Heart left ventricle (tissue), 16 donors: Measurements from ENCODE around the gene SERPINA12. TPM values are rescaled to one million over a fixed set of nuclear protein-coding genes. Genes with fewer than 3 reads are reported as not detected.

Experiments used
- ATAC-seq, 4 donors: fragments of 200-7000 bp; cut with Tn5 transposase; one replicate each; pipeline ENCODE4 v1.9.1; 2020 to 2022; ENCODE audit warnings: moderate library complexity in 4 of 4, mild to moderate bottlenecking in 3 of 4, moderate number of reproducible peaks in 1 of 4
- DNase-seq, 5 donors: peaks; one replicate each; pipeline ENCODE4 v3.0.0-alpha.2; 2020
- H3K27ac ChIP-seq, 12 donors: fragments of 200-600 bp; sonication (generic) in 4 of 12; one replicate each; pipeline versions ENCODE4 v1.5.0 to v1.8.0; 2016 to 2022; ENCODE audit warnings: mild to moderate bottlenecking in 2 of 12
- H3K27me3 ChIP-seq, 9 donors: fragments of 200-600 bp; sonication (generic) in 2 of 9; one replicate each; pipeline versions ENCODE4 v1.5.1 to v1.8.0; 2016 to 2022; ENCODE audit warnings: mild to moderate bottlenecking in 3 of 9
- H3K36me3 ChIP-seq, 9 donors: fragments of 200-600 bp; sonication (generic) in 2 of 9; one replicate each; pipeline versions ENCODE4 v1.5.0 to v1.8.0; 2018 to 2022; ENCODE audit warnings: mild to moderate bottlenecking in 2 of 9
- H3K4me1 ChIP-seq, 12 donors: fragments of 200-600 bp; sonication (generic) in 4 of 12; one replicate each; pipeline versions ENCODE4 v1.5.0 to v1.8.0; 2016 to 2022; ENCODE audit warnings: mild to moderate bottlenecking in 3 of 12
- H3K4me3 ChIP-seq, 12 donors: fragments of 200-600 bp; sonication (generic) in 4 of 12; one replicate each; pipeline versions ENCODE4 v1.5.0 to v1.8.0; 2017 to 2022; ENCODE audit warnings: mild to moderate bottlenecking in 9 of 12, moderate library complexity in 4 of 12
- H3K9me3 ChIP-seq, 12 donors: fragments of 200-600 bp; sonication (generic) in 4 of 12; one replicate each; pipeline versions ENCODE4 v1.5.0 to v1.8.0; 2016 to 2022; ENCODE audit warnings: mild to moderate bottlenecking in 1 of 12
- POLR2A ChIP-seq, 2 donors: fragments of 450-650 bp; IDR thresholded peaks; one replicate each; pipeline ENCODE4 v1.6.1; 2017; ENCODE audit warnings: antibody characterized with exemption in 2 of 2, mild to moderate bottlenecking in 2 of 2, moderate library complexity in 2 of 2
- WGBS, 4 donors: extraction: QIAGEN DNeasy Blood & Tissue Kit in 2 of 4; methylation state at CpG; one replicate each; pipeline versions ENCODE4 v1.1.5 to v1.1.7; 2013 to 2018; 5-methylcytosine and 5-hydroxymethylcytosine counted together
- intact Hi-C, 10 donors: fragments of 100-400 bp; cut with DNase I; formaldehyde crosslinking; loops; one replicate each; pipeline versions ENCODE4 v1.11.1 to v1.14.2; 2022
- polyA plus RNA-seq, 2 donors: library from polyadenylated mRNA; stranded (reverse); fragments of 200-250 nt; gene quantifications; one replicate each; pipeline ENCODE4 v1.2.3, GENCODE V29; 2013
- total RNA-seq, 9 donors: library from RNA; depleted of rRNA in 2 of 9; stranded (reverse); fragments of >200 nt in 2 of 9; fragmentation: NEBNext Ultra II Directional in 3 of 9; extraction: Animal tissue kit (Norgen Biotek cat#: 25700) in 3 of 9; gene quantifications; one replicate each; pipeline versions ENCODE4 v1.1.0 to v1.2.4, GENCODE V29; 2016 to 2023
- TF ChIP-seq, protein P1 (sequence below), 12 donors: fragments of 200-600 bp; sonication (generic) in 4 of 12; IDR thresholded peaks; one replicate each; pipeline versions ENCODE4 v1.5.0 to v1.8.0; 2018 to 2022; ENCODE audit warnings: antibody characterized with exemption in 12 of 12, mild to moderate bottlenecking in 5 of 12
- donor health status: ischemic (EF 13 %, LVEDD 7.1; RV severe dilation, severe dysfunction).
- donor health status: healthy with polysubstance abuse.
- donor health status: DM: no; HTN: yes; CAD: no.
- donor health status: DM: no; HTN: no; CAD: no.
- donor health status: ischemic (EF 25% LVEDD 6.9; RV normal size, moderate dysfunction).
- donor health status: ischemic (EF 25% LVEDD 5.7; RV mildly dilated, moderate dysfunction).
- donor health status: healthy.
- donor health status: DM: yes; HTN: yes; CAD: no.
- donor health status: ischemic (EF 35%, LVEDD 5.7; RV mildly dilated, moderate dysfunction).
- donor health status: nonischemic (EF 11% LVEDD 7.7; RV severe dilation, severe dysfunction).
- donor health status: DM: yes; HTN: yes; CAD: no.
- donor health status: PGD.
- donor health status: ischemic (EF 29% LVEDD 5.4; RV normal size, mild dysfunction).
- donor health status: nonischemic (EF 23%, LVEDD 6.1; RV moderate dilation, normal function).

SERPINA12 gene
- total and polyA plus RNA-seq, 11 donors, result not detected

DNA sequence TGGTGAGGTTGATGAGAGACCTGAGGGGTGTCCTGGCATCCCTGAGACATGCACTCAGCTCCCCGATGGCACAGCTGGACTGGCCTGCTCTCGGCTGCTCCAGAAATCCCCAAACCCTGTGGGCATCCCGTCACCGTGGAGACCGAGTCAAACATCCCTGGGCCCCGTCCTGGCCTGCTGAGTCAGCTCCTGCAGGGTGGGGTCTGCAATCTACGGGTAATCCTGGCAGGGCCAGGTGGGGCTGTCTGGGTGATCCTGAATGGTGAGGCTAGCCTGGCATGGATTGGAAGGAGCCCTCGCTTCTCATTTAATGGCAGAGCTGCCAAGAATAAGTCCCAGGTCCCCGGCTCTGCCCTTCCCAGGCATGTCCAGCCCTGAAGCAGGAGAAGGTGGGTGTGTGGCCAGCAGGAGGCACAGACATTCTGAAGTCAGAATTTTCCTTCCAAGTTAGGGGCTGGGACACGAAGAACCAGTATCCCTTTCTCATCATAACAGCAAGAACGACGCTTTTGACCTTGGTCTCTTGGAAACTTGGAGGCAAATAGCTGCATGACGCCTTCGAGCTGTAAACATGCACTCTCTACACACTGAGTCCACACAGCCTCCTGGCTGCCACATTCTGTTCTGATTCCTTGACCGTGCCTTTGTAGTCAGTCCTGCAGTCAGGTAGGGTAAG lies 34.3 kb upstream of the SERPINA12 start:
- TF ChIP-seq, protein P1, sequence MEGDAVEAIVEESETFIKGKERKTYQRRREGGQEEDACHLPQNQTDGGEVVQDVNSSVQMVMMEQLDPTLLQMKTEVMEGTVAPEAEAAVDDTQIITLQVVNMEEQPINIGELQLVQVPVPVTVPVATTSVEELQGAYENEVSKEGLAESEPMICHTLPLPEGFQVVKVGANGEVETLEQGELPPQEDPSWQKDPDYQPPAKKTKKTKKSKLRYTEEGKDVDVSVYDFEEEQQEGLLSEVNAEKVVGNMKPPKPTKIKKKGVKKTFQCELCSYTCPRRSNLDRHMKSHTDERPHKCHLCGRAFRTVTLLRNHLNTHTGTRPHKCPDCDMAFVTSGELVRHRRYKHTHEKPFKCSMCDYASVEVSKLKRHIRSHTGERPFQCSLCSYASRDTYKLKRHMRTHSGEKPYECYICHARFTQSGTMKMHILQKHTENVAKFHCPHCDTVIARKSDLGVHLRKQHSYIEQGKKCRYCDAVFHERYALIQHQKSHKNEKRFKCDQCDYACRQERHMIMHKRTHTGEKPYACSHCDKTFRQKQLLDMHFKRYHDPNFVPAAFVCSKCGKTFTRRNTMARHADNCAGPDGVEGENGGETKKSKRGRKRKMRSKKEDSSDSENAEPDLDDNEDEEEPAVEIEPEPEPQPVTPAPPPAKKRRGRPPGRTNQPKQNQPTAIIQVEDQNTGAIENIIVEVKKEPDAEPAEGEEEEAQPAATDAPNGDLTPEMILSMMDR (IDR thresholded peaks at IDR 0.05), result no peak
- no peak for TF ChIP-seq POLR2A (IDR thresholded peaks at IDR 0.05)
- DNase-seq (no peak), ATAC-seq (no peak)
- H3K36me3 ChIP-seq, result no peaks in the 10 kb centered on the region
- no peak overlapping the region for H3K27ac ChIP-seq
- no peak overlapping the region for H3K4me3 ChIP-seq
- H3K27me3 ChIP-seq, result peaks cover 0 to 22% (median 3%) of the 10 kb centered on the region in 9 donors
- intact Hi-C loops, result loop anchor here in 1 of 10 donors (10.0 kb wide), 1 partner anchor 109 kb away; no protein-coding TSS in a partner anchor
- H3K9me3 ChIP-seq, result peaks cover 0 to 10% (median 0%) of the 10 kb centered on the region in 12 donors
- 78 to 79% (median 78%) methylated on average over 9 to 15 of the region's 15 CpGs for WGBS, 4 donors
- H3K4me1 ChIP-seq, result peaks cover 0 to 8% (median 0%) of the 10 kb centered on the region in 12 donors

DNA sequence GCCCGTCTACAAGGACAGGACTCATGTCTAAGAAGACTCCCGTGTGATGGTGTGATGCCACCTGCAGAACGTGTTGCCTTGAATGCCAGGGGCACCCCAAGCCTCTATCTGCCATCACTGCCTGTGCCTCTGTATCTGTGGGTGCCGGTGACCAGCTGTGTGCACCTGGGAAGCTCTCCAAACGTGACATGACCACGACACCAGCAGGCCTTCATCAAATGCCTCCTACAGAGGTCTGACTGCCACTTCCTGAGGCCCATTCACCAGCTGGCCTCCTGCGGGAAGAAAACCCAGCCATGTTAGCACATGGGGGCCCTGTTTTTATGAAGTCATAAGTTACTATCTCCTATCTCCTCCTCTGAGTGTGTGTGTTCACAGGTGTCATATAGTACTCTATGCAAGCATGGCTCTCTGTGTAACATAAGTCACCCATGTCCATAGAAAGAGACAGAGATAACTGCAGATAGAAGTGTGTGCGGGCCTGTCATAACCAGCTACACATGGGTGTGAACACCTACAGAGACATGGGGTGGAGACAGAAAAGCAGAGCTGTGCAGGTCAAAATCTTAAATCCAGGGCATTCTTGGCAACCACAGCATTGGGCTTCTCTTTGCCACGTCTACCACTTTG lies 33.7 kb upstream of the SERPINA12 start:
- WGBS, 4 donors, result 67 to 73% (median 68%) methylated on average over 7 to 9 of the region's 9 CpGs
- no peak overlapping the region for H3K27ac ChIP-seq
- H3K4me3 ChIP-seq, result no peak overlapping the region
- peaks cover 0 to 10% (median 0%) of the 10 kb centered on the region in 12 donors for H3K9me3 ChIP-seq
- no peak for TF ChIP-seq POLR2A (IDR thresholded peaks at IDR 0.05)
- TF ChIP-seq, protein P1 (IDR thresholded peaks at IDR 0.05), result no peak
- ATAC-seq, result no peak
- peaks cover 0 to 27% (median 3%) of the 10 kb centered on the region in 9 donors for H3K27me3 ChIP-seq
- H3K36me3 ChIP-seq, result no peaks in the 10 kb centered on the region
- no peak for DNase-seq
- intact Hi-C loops, result loop anchor here in 1 of 10 donors (10.0 kb wide), 1 partner anchor 108 kb away; no protein-coding TSS in a partner anchor
- H3K4me1 ChIP-seq, result peaks cover 0 to 8% (median 0%) of the 10 kb centered on the region in 12 donors

DNA sequence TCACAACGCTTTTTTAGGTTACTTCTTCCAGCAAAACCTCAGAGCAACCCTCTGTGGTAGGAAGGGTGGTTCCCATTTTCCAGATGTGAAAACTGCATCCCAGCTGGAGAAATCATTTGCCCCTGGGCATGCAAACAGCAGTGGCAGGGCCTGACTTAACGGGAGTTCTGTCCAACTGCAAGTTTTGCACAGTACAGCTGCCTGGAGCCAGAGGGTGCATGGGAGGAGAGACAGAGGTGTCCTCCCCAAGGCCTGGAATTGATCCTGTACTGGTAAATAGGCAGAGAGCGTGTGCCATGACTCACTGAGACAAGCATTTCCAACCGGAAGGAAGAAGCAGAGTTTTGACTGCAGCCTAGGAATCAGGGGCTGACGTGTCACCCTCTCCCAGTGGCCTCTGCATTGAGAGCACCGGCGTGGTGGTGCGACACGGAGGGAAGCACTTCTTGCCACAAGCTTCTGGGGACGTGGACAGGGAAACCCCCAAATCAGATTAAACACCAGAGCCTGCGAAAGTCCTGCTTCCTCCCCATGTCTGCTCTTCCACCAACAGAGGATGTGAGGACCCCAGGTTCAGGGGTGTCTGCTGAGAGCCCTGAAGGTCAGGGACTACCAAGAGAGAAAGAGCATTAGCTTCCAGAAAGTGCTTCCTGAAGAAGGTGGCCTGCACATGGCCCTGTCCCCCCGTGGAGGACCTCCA lies 33.0 kb upstream of the SERPINA12 start:
- no peak for DNase-seq
- H3K36me3 ChIP-seq, result no peaks in the 10 kb centered on the region
- H3K4me3 ChIP-seq, result no peak overlapping the region
- ATAC-seq, result no peak
- H3K9me3 ChIP-seq, result peaks cover 0 to 10% (median 0%) of the 10 kb centered on the region in 12 donors
- intact Hi-C loops, result loop anchor here in 1 of 10 donors (10.0 kb wide), 1 partner anchor 107 kb away; no protein-coding TSS in a partner anchor
- no peak overlapping the region for H3K27ac ChIP-seq
- no peak for TF ChIP-seq POLR2A (IDR thresholded peaks at IDR 0.05)
- TF ChIP-seq, protein P1 (IDR thresholded peaks at IDR 0.05), result no peak
- H3K27me3 ChIP-seq, result peaks cover 0 to 28% (median 3%) of the 10 kb centered on the region in 9 donors
- WGBS, 4 donors, result 61 to 71% (median 67%) methylated on average over 10 to 12 of the region's 12 CpGs
- H3K4me1 ChIP-seq, result peaks cover 0 to 8% (median 0%) of the 10 kb centered on the region in 12 donors
